Keratinocyte (primary cell): ENCODE results near the gene WDR46. TPM values are rescaled to one million over a fixed set of nuclear protein-coding genes. Genes with fewer than 3 reads are reported as not detected.

Source experiments
- DNase-seq: peaks from one replicate; pipeline ENCODE4 v3.0.0-alpha.2; 2011; ENCODE audit warnings: low read depth, missing footprints, low spot score
- FAIRE-seq: peaks from 2 replicates; lab custom pipeline; 2011; peaks lifted over from hg19 to GRCh38; lab: Jason Lieb, UNC
- H2AFZ ChIP-seq: 2 replicates; pipeline ENCODE4 v1.6.0; 2012; ENCODE audit warnings: low read length, control low read depth, inconsistent platforms; ENCODE audit not compliant: control insufficient read depth
- H3K27ac ChIP-seq: 2 replicates; pipeline ENCODE4 v1.5.1; 2011; ENCODE audit warnings: low read length; ENCODE audit not compliant: control insufficient read depth, insufficient read depth
- H3K27me3 ChIP-seq: 3 replicates; pipeline ENCODE4 v1.6.0; 2011; ENCODE audit warnings: low read length; ENCODE audit not compliant: control insufficient read depth, insufficient read depth; ENCODE audit errors: extremely low read depth
- H3K36me3 ChIP-seq, 2 experiments: 2 replicates in 1 of 2; 3 replicates in 1 of 2; pipeline ENCODE4 v1.5.1; 2011; ENCODE audit warnings: low read length in 2 of 2, mild to moderate bottlenecking in 1 of 2; ENCODE audit not compliant: control insufficient read depth in 2 of 2, insufficient read depth in 2 of 2; ENCODE audit errors: extremely low read depth in 1 of 2
- H3K4me1 ChIP-seq: 3 replicates; pipeline ENCODE4 v1.5.1; 2011; ENCODE audit warnings: low read length; ENCODE audit not compliant: control insufficient read depth, insufficient read depth; ENCODE audit errors: extremely low read depth
- H3K4me2 ChIP-seq: 3 replicates; pipeline ENCODE4 v1.6.0; 2011; ENCODE audit warnings: low read depth, low read length; ENCODE audit not compliant: control insufficient read depth, insufficient read depth; ENCODE audit errors: extremely low read depth
- H3K4me3 ChIP-seq, 3 experiments: fragments of 200-600 bp in 1 of 3; sonication (generic) in 1 of 3; 2 replicates in 2 of 3; 3 replicates in 1 of 3; pipeline ENCODE4 v1.5.1; 2011 to 2016; ENCODE audit warnings: low read length in 3 of 3, mild to moderate bottlenecking in 3 of 3, control low read depth in 2 of 3, inconsistent platforms in 1 of 3, low read depth in 1 of 3, mixed read lengths in 1 of 3, mixed run types in 1 of 3, moderate library complexity in 1 of 3; ENCODE audit not compliant: control insufficient read depth in 2 of 3, insufficient read depth in 2 of 3; ENCODE audit errors: extremely low read depth in 1 of 3
- H3K79me2 ChIP-seq: 2 replicates; pipeline ENCODE4 v1.6.0; 2012; ENCODE audit warnings: low read length; ENCODE audit not compliant: control insufficient read depth, insufficient read depth
- H3K9ac ChIP-seq: 3 replicates; pipeline ENCODE4 v1.6.0; 2011; ENCODE audit warnings: low read length; ENCODE audit not compliant: control insufficient read depth, insufficient read depth; ENCODE audit errors: extremely low read depth
- H3K9me1 ChIP-seq: 3 replicates; pipeline ENCODE4 v1.6.0; 2011; ENCODE audit warnings: low read length; ENCODE audit not compliant: control insufficient read depth, insufficient read depth; ENCODE audit errors: extremely low read depth
- H3K9me3 ChIP-seq: 2 replicates; pipeline ENCODE4 v1.5.1; 2012; ENCODE audit warnings: low read depth, low read length; ENCODE audit not compliant: control insufficient read depth
- H4K20me1 ChIP-seq: 3 replicates; pipeline ENCODE4 v1.6.0; 2011; ENCODE audit warnings: low read length; ENCODE audit not compliant: control insufficient read depth, insufficient read depth; ENCODE audit errors: extremely low read depth
- CTCF ChIP-seq, 3 experiments: IDR thresholded peaks in 1 of 3; conservative IDR thresholded peaks in 1 of 3; optimal IDR thresholded peaks in 1 of 3; 2 replicates in 2 of 3; 3 replicates in 1 of 3; pipeline versions ENCODE3 to v1.5.1; 2011; ENCODE audit warnings: low read length in 3 of 3, mild to moderate bottlenecking in 3 of 3, moderate library complexity in 2 of 3, control low read depth in 1 of 3, inconsistent platforms in 1 of 3; ENCODE audit not compliant: insufficient read depth in 2 of 3; ENCODE audit errors: extremely low read depth in 1 of 3
- EZH2 ChIP-seq: IDR thresholded peaks from one replicate; pipeline ENCODE4 v1.6.1; 2012; ENCODE audit warnings: inconsistent platforms, mild to moderate bottlenecking, low read length, moderate library complexity
- dilution Hi-C: fragments of 300-500 bp; cut with MboI; formaldehyde crosslinking; loops from one replicate; pipeline ENCODE4 v1.7.0; 2020; ENCODE audit warnings: low sequenced_read_pairs; ENCODE audit not compliant: extremely low pct_ligation_motif_present
- polyA plus RNA-seq, 5 experiments: library from polyadenylated mRNA; depleted of rRNA in 3 of 5; stranded (reverse) in 3 of 5; stranded (forward) in 1 of 5; unstranded in 1 of 5; fragments of >200 nt; gene quantifications; 1 replicate in 1 of 5; 2 replicates in 3 of 5; 3 replicates in 1 of 5; pipeline versions ENCODE4 v1.2.1 to v1.2.3, GENCODE V29; 2011 to 2012; ENCODE audit warnings: missing spikeins in 2 of 5, low read depth in 1 of 5, low replicate concordance in 1 of 5

The WDR46 gene
- polyA plus RNA-seq, 1 donor (not counting 4 experiments of a cell fraction or from before 2014, with no cell fraction given) = 43.0 TPM

DNA sequence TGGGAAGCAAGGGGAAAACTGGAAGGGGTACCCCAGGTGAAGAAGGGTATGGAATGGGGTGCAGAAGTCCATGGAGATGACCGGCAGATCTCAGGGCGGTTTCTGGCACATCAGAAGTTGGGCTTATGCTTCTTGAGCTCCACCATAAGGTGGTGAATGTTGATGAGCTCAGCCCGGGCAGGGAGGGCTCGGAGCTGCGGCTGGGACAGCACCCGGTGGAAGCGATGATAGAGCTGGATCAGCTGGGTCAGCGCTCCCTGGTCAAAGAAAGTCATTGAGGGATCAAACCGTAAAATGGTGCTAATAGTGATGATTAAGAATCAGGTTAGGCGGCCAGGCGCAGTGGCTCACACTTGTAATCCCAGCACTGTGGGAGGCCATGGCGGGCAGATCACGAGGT is 38.3 kb downstream of the WDR46 start:
- no peak for TF ChIP-seq CTCF (optimal IDR thresholded peaks at IDR 0.05 in 1 of 3, IDR thresholded peaks at IDR 0.05 in 1 of 3, conservative IDR thresholded peaks at IDR 0.05 in 1 of 3; ENCODE audit: extremely low read depth in 1 of 3, insufficient read depth in 2 of 3, low read length in 3 of 3)
- no peak for TF ChIP-seq EZH2
- H3K4me1 ChIP-seq = peaks cover 36% of the 10 kb centered on the region
- H3K36me3 ChIP-seq = peaks cover 0 to 11% of the 10 kb centered on the region in 2 experiments
- no peaks in the 10 kb centered on the region for H4K20me1 ChIP-seq
- no peaks in the 10 kb centered on the region for H3K9me1 ChIP-seq
- no peaks in the 10 kb centered on the region for H3K27me3 ChIP-seq
- H3K27ac ChIP-seq = peak overlapping the region; percentile 96
- no peak for FAIRE-seq
- no peaks in the 10 kb centered on the region for H3K79me2 ChIP-seq
- no peak for DNase-seq
- no peak overlapping the region for H3K4me2 ChIP-seq
- no peaks in the 10 kb centered on the region for H3K9me3 ChIP-seq
- H3K4me3 ChIP-seq = no peak overlapping the region
- dilution Hi-C loops = no loop called here
- H3K9ac ChIP-seq = no peak overlapping the region
- no peak overlapping the region for H2AFZ ChIP-seq

- H3K79me2 ChIP-seq = no peaks in the 10 kb centered on the region
- H3K4me3 ChIP-seq = peak overlapping the region; percentile 53 to 84 (median 59)
- TF ChIP-seq CTCF (optimal IDR thresholded peaks at IDR 0.05 in 1 of 3, IDR thresholded peaks at IDR 0.05 in 1 of 3, conservative IDR thresholded peaks at IDR 0.05 in 1 of 3; ENCODE audit: extremely low read depth in 1 of 3, insufficient read depth in 2 of 3, low read length in 3 of 3) = no peak
- TF ChIP-seq EZH2 = no peak
- peak overlapping the region; percentile 96 for H3K27ac ChIP-seq
- H3K9ac ChIP-seq = peak overlapping the region; percentile 88
- H3K9me3 ChIP-seq = no peaks in the 10 kb centered on the region
- FAIRE-seq (peak; percentile 85), DNase-seq (no peak)
- peak overlapping the region; percentile 91 for H2AFZ ChIP-seq
- H3K27me3 ChIP-seq = no peaks in the 10 kb centered on the region
- dilution Hi-C loops = no loop called here
- H3K4me2 ChIP-seq = peak overlapping the region; percentile 100
- peaks cover 33% of the 10 kb centered on the region for H3K4me1 ChIP-seq
- H4K20me1 ChIP-seq = no peaks in the 10 kb centered on the region
- no peaks in the 10 kb centered on the region for H3K9me1 ChIP-seq
- H3K36me3 ChIP-seq = peaks cover 0 to 10% of the 10 kb centered on the region in 2 experiments
Measured at GRCh38 chr6:33249732-33250630, 39.1 kb downstream of the WDR46 start.
